NCI-H1694 (cell line): ENCODE measurements around the gene OCIAD2.
"Not testable (repeated sequence)": the region's sequence is repeated elsewhere in the genome, so short reads cannot be mapped to it uniquely, and the experiment has no call there.

Experiments used
- DNase-seq: peaks from one replicate; lab custom pipeline; 2025; lab: John Stamatoyannopoulos, UW

OCIAD2 gene

GRCh38 chr4:48854395-48854683, 52.2 kb downstream of the OCIAD2 start:
- DNase-seq: no peak

DNA sequence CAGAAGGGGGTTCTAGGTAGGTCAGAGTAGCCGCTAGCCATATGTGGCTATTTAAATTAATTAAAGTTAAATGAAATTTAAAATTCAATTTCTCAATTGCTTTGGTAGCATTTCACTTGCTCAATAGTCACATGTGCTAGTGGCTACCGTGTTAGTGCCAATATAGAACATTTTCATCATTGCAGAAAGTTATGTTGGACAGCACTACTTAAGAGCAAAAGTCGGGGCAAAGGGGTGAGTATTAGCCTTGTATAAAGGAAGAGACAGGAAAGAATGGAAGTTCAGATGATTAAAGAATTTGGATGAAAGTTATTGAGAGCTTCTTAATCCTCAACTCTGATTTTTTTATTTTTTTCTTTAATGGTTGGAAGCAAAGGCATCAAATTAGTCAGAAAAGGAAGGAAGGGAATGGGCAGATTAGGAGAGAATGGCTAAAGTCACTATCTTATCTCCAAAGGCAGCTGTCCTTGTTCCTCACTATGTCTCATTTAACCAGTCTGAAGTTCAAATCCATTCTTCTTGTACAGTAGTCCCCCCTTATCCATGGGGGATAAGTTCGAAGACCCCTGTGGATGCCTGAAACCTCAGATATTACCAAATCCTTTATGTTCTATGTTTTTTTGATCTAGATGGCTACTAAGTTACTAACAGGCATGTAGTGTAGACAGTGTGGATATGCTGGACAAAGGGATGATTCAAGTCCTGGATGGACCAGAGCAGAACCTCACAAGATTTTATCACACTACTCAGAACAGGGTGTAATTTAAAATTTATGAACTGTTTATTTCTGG, 52.8 kb downstream of the OCIAD2 start:
- no peak for DNase-seq

DNA sequence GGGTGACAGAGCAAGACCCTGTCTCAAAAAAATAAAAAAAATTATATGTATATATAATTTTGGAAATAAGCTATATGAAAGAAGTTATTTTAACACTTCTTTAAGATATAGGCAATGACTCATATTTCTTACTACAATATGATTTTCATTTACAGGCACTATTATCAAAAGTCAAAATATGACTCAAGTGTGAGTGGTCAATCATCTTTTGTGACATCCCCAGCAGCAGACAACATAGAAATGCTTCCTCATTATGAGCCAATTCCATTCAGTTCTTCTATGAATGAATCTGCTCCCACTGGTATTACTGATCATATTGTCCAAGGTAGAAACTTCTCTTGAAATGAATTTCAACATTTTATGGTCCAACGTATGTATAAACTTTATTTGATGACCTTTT, 54.9 kb downstream of the OCIAD2 start:
- DNase-seq: no peak

GRCh38 chr4:48848799-48849198, 57.8 kb downstream of the OCIAD2 start:
- not testable (repeated sequence) for DNase-seq

- peak; percentile 58 for DNase-seq
Measured at GRCh38 chr4:48844843-48845242, 61.7 kb downstream of the OCIAD2 start.

- DNase-seq: no peak
Measured at GRCh38 chr4:48841045-48841827, 65.3 kb downstream of the OCIAD2 start.

DNA sequence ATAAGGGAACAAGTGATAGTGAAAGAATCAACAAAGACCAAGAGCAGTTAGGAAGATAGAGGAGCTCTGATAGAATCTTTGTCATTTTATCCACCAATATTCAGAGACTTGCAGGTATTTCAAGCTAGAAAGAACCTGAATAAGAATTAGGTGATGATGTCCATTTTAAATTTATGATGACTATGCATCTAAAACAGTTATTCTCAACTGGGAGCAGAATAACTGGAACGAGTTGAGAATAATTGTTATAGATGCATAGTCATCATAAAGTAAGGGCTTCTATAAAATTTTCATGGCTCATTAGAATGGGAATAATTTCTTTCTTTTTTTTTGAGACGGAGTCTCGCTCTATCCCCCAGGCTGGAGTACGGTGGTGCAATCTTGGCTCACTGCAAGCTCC, 69.9 kb downstream of the OCIAD2 start:
- no peak for DNase-seq
